NCI-H748 (cell line): ENCODE results near the gene FBXO31.
A peak's percentile ranks its signal among the peaks of the same experiment; 100 is the strongest.
"Not testable (repeated sequence)": the region's sequence is repeated elsewhere in the genome, so short reads cannot be mapped to it uniquely, and the experiment has no call there.

Experiments
- DNase-seq: peaks from one replicate; lab custom pipeline; 2025; ENCODE audit not compliant: unreplicated experiment; lab: John Stamatoyannopoulos, UW

The FBXO31 gene

DNA sequence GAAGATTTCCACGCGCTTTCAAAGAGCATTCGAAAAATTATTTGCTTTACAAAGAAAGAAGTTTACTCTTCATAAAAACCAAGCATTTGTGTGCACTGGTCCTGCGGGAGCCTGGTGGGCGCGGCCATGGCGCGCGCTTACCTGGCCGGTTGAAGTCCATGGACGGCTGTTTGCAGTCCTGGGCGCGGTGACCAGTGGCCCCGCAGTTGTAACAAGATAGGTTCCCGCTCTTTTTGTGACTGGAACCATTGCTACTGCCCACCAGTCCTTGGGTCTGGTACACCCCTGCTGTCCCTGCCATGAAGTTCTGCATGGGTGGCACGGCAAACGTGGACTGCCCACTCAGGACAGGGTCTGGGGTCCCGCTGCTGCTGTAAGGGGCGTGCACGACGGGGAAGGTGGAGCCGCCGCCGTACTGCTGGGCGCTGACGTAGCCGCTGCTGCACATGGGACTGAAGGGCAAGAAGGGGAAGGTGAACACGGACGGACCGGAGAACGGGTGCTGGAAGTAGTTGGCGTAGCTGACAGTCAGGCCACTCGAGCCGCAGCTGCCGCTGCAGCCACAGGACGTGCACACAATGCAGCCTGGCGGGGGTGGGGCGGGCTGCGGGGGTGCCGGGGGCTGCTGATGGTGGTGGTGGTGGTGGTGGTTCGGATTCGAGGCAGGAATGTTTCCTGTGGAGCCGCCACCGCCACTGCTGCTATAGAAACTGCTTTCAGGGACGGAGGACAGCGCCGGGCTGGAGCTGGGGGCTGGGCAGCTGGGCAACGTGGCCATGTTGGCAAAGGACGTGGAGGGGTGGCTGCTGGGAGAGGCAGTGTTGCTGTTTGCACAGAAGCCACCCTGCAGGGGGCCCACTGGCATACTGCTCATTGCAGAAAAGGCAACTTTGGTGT, 28.0 kb upstream of the FBXO31 start:
- no peak for DNase-seq

DNA sequence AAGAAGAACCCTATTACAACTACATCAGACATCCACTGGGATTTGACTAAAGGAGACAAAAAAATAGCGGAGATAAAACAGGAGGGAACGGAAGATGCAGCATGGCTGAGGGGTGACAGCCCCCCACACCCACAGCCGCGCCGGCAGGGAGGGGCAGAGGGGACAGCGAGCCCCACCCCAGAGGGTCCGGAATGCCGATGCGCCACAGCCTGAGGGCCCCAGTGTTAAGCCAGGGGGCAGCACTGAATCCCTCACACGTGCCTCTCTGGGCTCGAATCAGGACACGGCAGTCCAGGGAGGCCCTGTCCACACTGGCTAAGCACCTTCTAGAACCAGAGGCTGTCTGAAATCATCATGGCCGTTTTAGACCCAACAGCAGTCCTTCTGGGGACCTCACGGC, 27.4 kb upstream of the FBXO31 start:
- DNase-seq: no peak

DNA sequence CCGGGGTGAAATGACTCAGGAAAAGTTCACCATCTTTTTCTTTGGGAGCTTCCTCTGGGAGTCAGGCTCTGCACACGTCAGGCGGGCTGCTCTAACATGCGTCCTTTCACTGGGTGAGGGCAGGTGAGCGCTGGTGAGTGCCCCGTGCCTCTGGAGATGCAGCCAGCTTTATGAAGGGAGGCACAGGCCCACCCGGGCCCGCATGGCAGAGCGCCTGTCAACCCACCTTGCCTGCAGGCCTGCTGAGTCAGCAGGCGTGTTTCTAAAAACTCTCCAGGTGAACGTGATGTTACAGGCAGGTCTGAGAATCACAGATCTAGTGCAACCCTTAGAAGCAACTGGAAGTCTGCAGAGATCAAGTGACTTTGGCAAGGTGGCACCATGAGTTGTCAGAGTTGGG, 27.0 kb upstream of the FBXO31 start:
- no peak for DNase-seq

GRCh38 chr16:87409781-87410180, 26.2 kb upstream of the FBXO31 start:
- DNase-seq: no peak

DNA sequence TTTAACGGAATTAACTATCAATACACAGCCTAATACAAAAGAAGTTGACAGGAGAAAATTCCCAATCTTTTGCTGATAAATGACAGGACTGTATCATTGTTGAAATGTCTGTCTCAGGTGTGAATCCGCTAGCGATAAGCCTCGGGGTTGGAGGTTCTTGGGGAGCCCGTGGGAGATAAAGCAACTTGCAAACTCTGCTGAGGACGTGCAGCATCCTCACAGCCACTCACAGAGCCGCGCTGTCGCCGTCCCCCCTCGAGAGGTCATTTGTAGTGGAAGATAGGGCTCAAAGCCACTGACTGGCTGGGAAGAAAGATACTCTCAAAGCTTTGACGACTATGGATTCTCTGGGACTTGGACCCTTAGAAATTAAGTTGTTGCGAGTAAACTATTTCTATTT, 25.6 kb upstream of the FBXO31 start:
- no peak for DNase-seq

GRCh38 chr16:87407511-87408112, 24.0 kb upstream of the FBXO31 start:
- no peak for DNase-seq

DNA sequence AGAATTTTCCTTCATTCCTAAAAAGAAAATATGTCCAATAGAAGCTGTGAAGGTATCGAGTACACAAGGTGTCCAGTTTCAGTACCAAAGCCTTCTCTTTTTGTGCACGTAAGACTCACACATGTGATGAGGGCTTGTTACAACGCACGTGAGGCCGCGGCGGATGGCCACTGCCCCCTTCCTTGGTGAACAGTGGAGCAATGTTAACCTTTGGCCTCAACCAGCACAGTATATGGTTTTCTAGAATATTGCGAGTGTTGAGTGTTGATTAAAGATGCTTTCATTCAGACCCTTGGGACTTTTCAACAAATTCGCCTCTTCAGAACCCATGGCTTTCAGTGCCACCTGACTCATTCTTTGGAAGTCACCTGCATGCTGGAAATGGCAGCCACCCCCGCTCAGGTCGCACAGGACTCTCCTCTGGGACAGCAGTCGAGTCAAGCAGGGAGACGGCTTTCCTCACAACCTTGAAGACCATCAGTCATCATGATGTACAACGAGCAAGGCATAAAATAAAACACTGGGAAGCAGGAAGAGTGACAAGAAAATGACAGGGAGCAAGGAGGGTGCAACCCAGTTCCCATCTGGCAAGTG, 23.0 kb upstream of the FBXO31 start:
- no peak for DNase-seq

GRCh38 chr16:87404764-87405625, 21.4 kb upstream of the FBXO31 start:
- DNase-seq: no peak

GRCh38 chr16:87395181-87395842, 11.7 kb upstream of the FBXO31 start:
- DNase-seq: no peak

GRCh38 chr16:87393680-87394055, 10.1 kb upstream of the FBXO31 start:
- DNase-seq: no peak

GRCh38 chr16:87392821-87393679, 9.5 kb upstream of the FBXO31 start:
- DNase-seq: peak; percentile 45

- peak; percentile 89 for DNase-seq
These were observed 8.6 kb upstream of the FBXO31 start, which contains the start of gene MAP1LC3B for GRCh38 chr16:87391950-87392820. TSS of gene MAP1LC3B (plus strand) at chr16:87392336. CDS start at chr16:87392428, 92 bp downstream.

- DNase-seq: peak; percentile 29
These were observed 7.9 kb upstream of the FBXO31 start for GRCh38 chr16:87391324-87391949.

GRCh38 chr16:87390641-87391323, 7.2 kb upstream of the FBXO31 start:
- DNase-seq: no peak

GRCh38 chr16:87389914-87390313, 6.3 kb upstream of the FBXO31 start:
- DNase-seq: not testable (repeated sequence)

DNA sequence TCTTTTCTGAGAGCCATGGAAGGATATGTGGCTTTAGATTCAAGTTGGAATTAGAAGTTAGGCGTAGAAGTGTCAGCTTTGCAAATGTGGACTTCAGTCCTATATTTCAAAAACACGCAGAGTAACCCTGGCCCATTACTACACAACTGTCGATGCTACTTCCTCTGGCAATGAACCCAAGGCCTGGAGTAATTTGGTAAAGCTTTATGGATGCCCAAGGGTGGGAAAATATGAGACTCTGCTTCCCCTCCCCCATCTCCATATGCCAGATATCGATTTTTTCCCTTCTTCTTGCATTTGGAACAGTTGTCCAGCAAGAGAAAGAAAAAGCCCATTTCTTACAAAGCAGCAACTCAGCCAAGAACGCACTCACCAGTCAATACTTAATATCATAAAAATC, 5.7 kb upstream of the FBXO31 start:
- no peak for DNase-seq

DNA sequence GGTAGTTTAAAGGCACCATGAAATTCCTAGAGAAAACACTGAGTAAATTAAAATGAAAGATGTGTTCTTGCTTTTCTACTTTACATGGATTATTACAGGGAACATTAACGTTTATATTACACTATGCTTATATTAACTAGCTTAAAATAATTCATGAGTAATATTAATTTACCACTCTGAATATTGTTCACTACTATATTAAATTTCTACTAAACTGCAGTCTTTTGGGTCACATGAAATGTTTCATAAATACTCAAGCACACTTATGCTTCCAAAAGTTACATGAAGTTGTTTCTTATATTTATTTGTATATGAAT, 5.2 kb upstream of the FBXO31 start:
- no peak for DNase-seq
